OCI-LY7 (cell line): ENCODE results near the gene CYP20A1. TPM values are rescaled to one million over a fixed set of nuclear protein-coding genes. Genes with fewer than 3 reads are reported as not detected.
"Not testable (repeated sequence)": the region's sequence is repeated elsewhere in the genome, so short reads cannot be mapped to it uniquely, and the experiment has no call there.

Experiments used
- BruUV-seq: library from RNA; stranded (reverse); fragments of 400-500 nt; replicated peaks from 2 replicates; lab custom pipeline; 2021; lab: Mats Ljungman, UMichigan
- CTCF ChIA-PET: fragments of 300-600 bp; sonication (Branson Sonifier 250); formaldehyde crosslinking; loops from one replicate; lab custom pipeline; 2022; ENCODE audit warnings: antibody characterized with exemption; ENCODE audit not compliant: unreplicated experiment; lab: Charles Lee
- POLR2A ChIA-PET: fragments of 300-600 bp; sonication (Branson Sonifier 250); formaldehyde crosslinking; loops from one replicate; lab custom pipeline; 2022; ENCODE audit warnings: antibody characterized with exemption; lab: Charles Lee
- DNase-seq: peaks from one replicate; pipeline ENCODE4 v3.0.0-alpha.2; 2015; ENCODE audit warnings: low spot score
- H2AFZ ChIP-seq: fragments of 200-600 bp; sonication (generic), shearing (Covaris generic); 2 replicates; pipeline ENCODE4 v1.6.1; 2014; ENCODE audit warnings: mild to moderate bottlenecking, antibody characterized with exemption, low read length, moderate library complexity
- H3K27ac ChIP-seq: fragments of 200-600 bp; sonication (generic); 2 replicates; pipeline ENCODE4 v1.5.1; 2014; ENCODE audit warnings: mixed run types, low read depth, mild to moderate bottlenecking, moderate library complexity, low read length, inconsistent platforms; ENCODE audit not compliant: poor library complexity, severe bottlenecking
- H3K36me3 ChIP-seq: fragments of 200-600 bp; sonication (generic); 2 replicates; pipeline ENCODE4 v1.6.1; 2014; ENCODE audit warnings: mild to moderate bottlenecking, antibody characterized with exemption, low read length, moderate library complexity, mixed read lengths; ENCODE audit not compliant: insufficient read depth
- H3K4me1 ChIP-seq: fragments of 200-600 bp; sonication (generic); 2 replicates; pipeline ENCODE4 v1.5.1; 2014; ENCODE audit warnings: mild to moderate bottlenecking, low read length; ENCODE audit not compliant: insufficient read depth, poor library complexity, severe bottlenecking
- H3K4me2 ChIP-seq: fragments of 200-600 bp; sonication (generic); 2 replicates; pipeline ENCODE4 v1.6.1; 2014; ENCODE audit warnings: mild to moderate bottlenecking, low read length
- H3K4me3 ChIP-seq: fragments of 200-600 bp; sonication (generic); 2 replicates; pipeline ENCODE4 v1.5.1; 2014; ENCODE audit warnings: mild to moderate bottlenecking, low read depth, low read length; ENCODE audit not compliant: poor library complexity, severe bottlenecking
- H3K79me2 ChIP-seq: fragments of 200-600 bp; sonication (generic); 2 replicates; pipeline ENCODE4 v1.6.1; 2016; ENCODE audit warnings: low read depth, mild to moderate bottlenecking, low read length, moderate library complexity, mixed read lengths; ENCODE audit not compliant: insufficient read depth
- H3K9me2 ChIP-seq: fragments of 200-600 bp; sonication (generic); 2 replicates; pipeline ENCODE4 v1.6.1; 2016; ENCODE audit warnings: mild to moderate bottlenecking, low read length, mixed read lengths; ENCODE audit not compliant: insufficient read depth
- H3K9me3 ChIP-seq: fragments of 200-600 bp; sonication (generic); 2 replicates; pipeline ENCODE4 v1.6.1; 2014; ENCODE audit warnings: mild to moderate bottlenecking, mixed run types, low read length, mixed read lengths
- H4K20me1 ChIP-seq: fragments of 200-600 bp; sonication (generic); 2 replicates; pipeline ENCODE4 v1.6.1; 2014; ENCODE audit warnings: mild to moderate bottlenecking, antibody characterized with exemption, low read length, moderate library complexity, mixed read lengths; ENCODE audit not compliant: insufficient read depth
- EZH2phosphoT487 ChIP-seq: fragments of 200-600 bp; sonication (generic); IDR thresholded peaks from 2 replicates; pipeline ENCODE4 v1.6.1; 2018; ENCODE audit warnings: low read depth, borderline replicate concordance, mild to moderate bottlenecking, mixed run types, antibody characterized with exemption, low read length, moderate library complexity, mixed read lengths
- intact Hi-C: fragments of 100-400 bp; cut with micrococcal nuclease; formaldehyde crosslinking; loops from one replicate; pipeline ENCODE4 v1.10.0; 2022; ENCODE audit not compliant: unreplicated experiment
- total RNA-seq, 2 experiments: library from RNA; depleted of rRNA in 1 of 2; stranded (reverse); fragments of >200 nt in 1 of 2; shearing (Covaris generic) in 1 of 2; gene quantifications; 2 replicates each; pipeline ENCODE4 v1.2.3, GENCODE V29; 2014 to 2022
- TF ChIP-seq, protein P1 (sequence below): fragments of 200-600 bp; sonication (generic); conservative IDR thresholded peaks from 2 replicates; pipeline ENCODE4 v1.5.1; 2014; ENCODE audit warnings: mild to moderate bottlenecking, antibody characterized with exemption, low read length, moderate library complexity, mixed read lengths

CYP20A1 gene
- total RNA-seq, 2 experiments from 2014 or later: 14.7 to 20.3 TPM

GRCh38 chr2:203286532-203286931, 47.7 kb downstream of the CYP20A1 start:
- H3K4me2 ChIP-seq: no peak overlapping the region
- no peaks in the 10 kb centered on the region for H3K79me2 ChIP-seq
- ChIA-PET CTCF (no interaction called here), POLR2A (no interaction called here)
- intact Hi-C loops: no loop called here
- peaks cover 69% of the 10 kb centered on the region for H3K36me3 ChIP-seq
- BruUV-seq: no TSS peak
- no peaks in the 10 kb centered on the region for H3K9me2 ChIP-seq
- H3K4me3 ChIP-seq: no peak overlapping the region
- no peaks in the 10 kb centered on the region for H3K4me1 ChIP-seq
- no peak for DNase-seq
- no peaks in the 10 kb centered on the region for H3K9me3 ChIP-seq
- no peaks in the 10 kb centered on the region for H4K20me1 ChIP-seq
- H3K27ac ChIP-seq: no peak overlapping the region
- H2AFZ ChIP-seq: no peak overlapping the region
- TF ChIP-seq, protein P1, sequence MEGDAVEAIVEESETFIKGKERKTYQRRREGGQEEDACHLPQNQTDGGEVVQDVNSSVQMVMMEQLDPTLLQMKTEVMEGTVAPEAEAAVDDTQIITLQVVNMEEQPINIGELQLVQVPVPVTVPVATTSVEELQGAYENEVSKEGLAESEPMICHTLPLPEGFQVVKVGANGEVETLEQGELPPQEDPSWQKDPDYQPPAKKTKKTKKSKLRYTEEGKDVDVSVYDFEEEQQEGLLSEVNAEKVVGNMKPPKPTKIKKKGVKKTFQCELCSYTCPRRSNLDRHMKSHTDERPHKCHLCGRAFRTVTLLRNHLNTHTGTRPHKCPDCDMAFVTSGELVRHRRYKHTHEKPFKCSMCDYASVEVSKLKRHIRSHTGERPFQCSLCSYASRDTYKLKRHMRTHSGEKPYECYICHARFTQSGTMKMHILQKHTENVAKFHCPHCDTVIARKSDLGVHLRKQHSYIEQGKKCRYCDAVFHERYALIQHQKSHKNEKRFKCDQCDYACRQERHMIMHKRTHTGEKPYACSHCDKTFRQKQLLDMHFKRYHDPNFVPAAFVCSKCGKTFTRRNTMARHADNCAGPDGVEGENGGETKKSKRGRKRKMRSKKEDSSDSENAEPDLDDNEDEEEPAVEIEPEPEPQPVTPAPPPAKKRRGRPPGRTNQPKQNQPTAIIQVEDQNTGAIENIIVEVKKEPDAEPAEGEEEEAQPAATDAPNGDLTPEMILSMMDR: no peak
- TF ChIP-seq EZH2phosphoT487: no peak

GRCh38 chr2:203301667-203302066, 62.8 kb downstream of the CYP20A1 start:
- POLR2A ChIA-PET: interaction anchor here (0.7 kb wide), 2 partner anchors 19 to 223 kb away, joined by 3 to 5 read pairs; no protein-coding TSS in a partner anchor
- no TSS peak for BruUV-seq

DNA sequence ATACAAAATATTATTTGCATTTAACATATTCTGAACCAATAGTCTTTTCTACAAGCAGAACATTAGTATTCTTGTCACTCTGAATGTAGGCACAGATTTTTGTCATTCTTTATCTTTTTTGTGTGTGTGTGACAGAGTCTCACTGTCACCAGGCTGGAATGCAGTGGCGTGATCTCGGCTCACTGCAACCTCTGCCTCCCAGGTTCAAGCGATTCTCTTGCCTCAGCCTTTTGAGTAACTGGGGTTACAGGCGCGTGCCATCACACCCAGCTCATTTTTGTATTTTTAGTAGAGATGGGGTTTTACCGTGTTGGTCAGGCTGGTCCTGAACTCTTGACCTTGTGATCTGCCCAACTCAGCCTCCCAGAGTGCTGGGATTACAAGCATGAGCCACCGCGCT, 63.8 kb downstream of the CYP20A1 start:
- BruUV-seq, H3K9me2 ChIP-seq, H3K4me3 ChIP-seq, H3K9me3 ChIP-seq, H3K36me3 ChIP-seq, H3K79me2 ChIP-seq, H2AFZ ChIP-seq, CTCF ChIA-PET, H3K4me1 ChIP-seq, H3K27ac ChIP-seq, DNase-seq, H3K4me2 ChIP-seq, H4K20me1 ChIP-seq, intact Hi-C loops: not testable (repeated sequence)
- POLR2A ChIA-PET: interaction anchor here (0.6 kb wide), 1 partner anchor 27 kb away, joined by 3 read pairs; no protein-coding TSS in a partner anchor

More at GRCh38 chr2:203301667-203302066, 62.8 kb downstream of the CYP20A1 start:
- Histone ChIP-seq H3K4me2 (no peak overlapping the region), H3K79me2 (no peaks in the 10 kb centered on the region), H3K27ac (no peak overlapping the region), H4K20me1 (no peaks in the 10 kb centered on the region), H3K36me3 (peaks cover 6% of the 10 kb centered on the region), H3K9me2 (no peaks in the 10 kb centered on the region), H3K4me3 (no peak overlapping the region), H3K4me1 (no peaks in the 10 kb centered on the region), H2AFZ (no peak overlapping the region), H3K9me3 (no peaks in the 10 kb centered on the region)
- intact Hi-C loops: no loop called here
- CTCF ChIA-PET: no interaction called here
- TF ChIP-seq, protein P1: no peak
- no peak for TF ChIP-seq EZH2phosphoT487
- DNase-seq: no peak
